ENCODE results near the gene HTR1E.
"Not testable (repeated sequence)": the region's sequence is repeated elsewhere in the genome, so short reads cannot be mapped to it uniquely, and the experiment has no call there.

Gene HTR1E

GRCh38 chr6:86978251-86978650 lies 40.9 kb downstream of the HTR1E start:
- DNase-seq (ENCODE audit: low read depth), result no peak
- no peak overlapping the region for H3K4me3 ChIP-seq (ENCODE audit: low read depth, low read length)
- TF ChIP-seq CTCF (IDR thresholded peaks at IDR 0.05; ENCODE audit: low read depth, low read length, missing control alignments), result no peak

GRCh38 chr6:87001494-87001893 lies 64.2 kb downstream of the HTR1E start:
- no peak for DNase-seq (ENCODE audit: low read depth)
- no peak for TF ChIP-seq CTCF (IDR thresholded peaks at IDR 0.05; ENCODE audit: low read depth, low read length, missing control alignments)
- no peak overlapping the region for H3K4me3 ChIP-seq (ENCODE audit: low read depth, low read length)

- H3K4me3 ChIP-seq (ENCODE audit: low read depth, low read length); DNase-seq (ENCODE audit: low read depth): not testable (repeated sequence)
Observed at GRCh38 chr6:87002391-87002790, 65.1 kb downstream of the HTR1E start.

GRCh38 chr6:87006541-87006940 lies 69.2 kb downstream of the HTR1E start:
- not testable (repeated sequence) for H3K4me3 ChIP-seq (ENCODE audit: low read depth, low read length); DNase-seq (ENCODE audit: low read depth)

- H3K4me3 ChIP-seq (ENCODE audit: low read depth, low read length); DNase-seq (ENCODE audit: low read depth): not testable (repeated sequence)
Observed at GRCh38 chr6:87009581-87009980, 72.3 kb downstream of the HTR1E start.

GRCh38 chr6:87012035-87012434 lies 74.7 kb downstream of the HTR1E start:
- no peak for TF ChIP-seq CTCF (IDR thresholded peaks at IDR 0.05; ENCODE audit: low read depth, low read length, missing control alignments)

GRCh38 chr6:87012743-87013142 lies 75.4 kb downstream of the HTR1E start:
- H3K4me3 ChIP-seq (ENCODE audit: low read depth, low read length), result no peak overlapping the region
- no peak for DNase-seq (ENCODE audit: low read depth)
- TF ChIP-seq CTCF (IDR thresholded peaks at IDR 0.05; ENCODE audit: low read depth, low read length, missing control alignments), result no peak

More at GRCh38 chr6:87012035-87012434, 74.7 kb downstream of the HTR1E start:
- no peak for DNase-seq (ENCODE audit: low read depth)
- H3K4me3 ChIP-seq (ENCODE audit: low read depth, low read length), result no peak overlapping the region

GRCh38 chr6:87016772-87017171 lies 79.4 kb downstream of the HTR1E start:
- no peak for TF ChIP-seq CTCF (IDR thresholded peaks at IDR 0.05; ENCODE audit: low read depth, low read length, missing control alignments)
- DNase-seq (ENCODE audit: low read depth), result no peak
- no peak overlapping the region for H3K4me3 ChIP-seq (ENCODE audit: low read depth, low read length)

GRCh38 chr6:87027021-87027420 lies 89.7 kb downstream of the HTR1E start:
- no peak overlapping the region for H3K4me3 ChIP-seq (ENCODE audit: low read depth, low read length)
- no peak for TF ChIP-seq CTCF (IDR thresholded peaks at IDR 0.05; ENCODE audit: low read depth, low read length, missing control alignments)

More at GRCh38 chr6:87027021-87027420, 89.7 kb downstream of the HTR1E start:
- DNase-seq (ENCODE audit: low read depth), result no peak
